Body of pancreas (tissue), 4 donors: ENCODE data around the gene ZNF652.

Experiments used
- POLR2A ChIP-seq, 3 donors: fragments of 450-650 bp; IDR thresholded peaks; one replicate each; pipeline ENCODE4 v1.6.1; 2016; ENCODE audit warnings: antibody characterized with exemption in 3 of 3, mild to moderate bottlenecking in 2 of 3
- TF ChIP-seq, protein P1 (sequence below), 7 experiments: fragments of 450-650 bp in 4 of 7; fragments of 200-600 bp in 3 of 7; sonication (generic) in 3 of 7; IDR thresholded peaks; one replicate each; pipeline ENCODE4 v1.5.1; 2016 to 2019; ENCODE audit warnings: antibody characterized with exemption in 7 of 7

DNA sequence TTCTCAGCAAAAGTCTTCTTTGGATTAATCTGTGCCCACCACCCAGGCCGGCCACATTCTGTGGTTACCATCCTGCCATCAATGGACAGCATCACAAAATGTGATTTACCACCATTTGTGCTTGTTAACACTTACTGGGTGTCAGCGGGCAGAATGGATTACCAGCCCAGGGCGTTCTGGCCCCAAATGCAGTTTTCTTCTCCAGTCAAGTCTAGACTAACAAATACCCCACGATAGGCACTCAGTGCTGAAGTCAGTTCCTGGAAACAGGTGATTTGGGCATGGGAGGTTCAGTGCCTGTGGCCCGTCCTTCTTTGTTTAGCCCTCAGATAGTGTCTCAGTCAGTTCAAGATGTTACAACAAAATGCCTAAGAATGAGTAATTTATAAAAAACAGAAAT, 92.7 kb downstream of the ZNF652 start:
- TF ChIP-seq, protein P1, sequence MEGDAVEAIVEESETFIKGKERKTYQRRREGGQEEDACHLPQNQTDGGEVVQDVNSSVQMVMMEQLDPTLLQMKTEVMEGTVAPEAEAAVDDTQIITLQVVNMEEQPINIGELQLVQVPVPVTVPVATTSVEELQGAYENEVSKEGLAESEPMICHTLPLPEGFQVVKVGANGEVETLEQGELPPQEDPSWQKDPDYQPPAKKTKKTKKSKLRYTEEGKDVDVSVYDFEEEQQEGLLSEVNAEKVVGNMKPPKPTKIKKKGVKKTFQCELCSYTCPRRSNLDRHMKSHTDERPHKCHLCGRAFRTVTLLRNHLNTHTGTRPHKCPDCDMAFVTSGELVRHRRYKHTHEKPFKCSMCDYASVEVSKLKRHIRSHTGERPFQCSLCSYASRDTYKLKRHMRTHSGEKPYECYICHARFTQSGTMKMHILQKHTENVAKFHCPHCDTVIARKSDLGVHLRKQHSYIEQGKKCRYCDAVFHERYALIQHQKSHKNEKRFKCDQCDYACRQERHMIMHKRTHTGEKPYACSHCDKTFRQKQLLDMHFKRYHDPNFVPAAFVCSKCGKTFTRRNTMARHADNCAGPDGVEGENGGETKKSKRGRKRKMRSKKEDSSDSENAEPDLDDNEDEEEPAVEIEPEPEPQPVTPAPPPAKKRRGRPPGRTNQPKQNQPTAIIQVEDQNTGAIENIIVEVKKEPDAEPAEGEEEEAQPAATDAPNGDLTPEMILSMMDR (IDR thresholded peaks at IDR 0.05) = no peak
- TF ChIP-seq POLR2A (IDR thresholded peaks at IDR 0.05) = no peak
